B cell (primary cell): ENCODE data around the gene NCK1. TPM values are rescaled to one million over a fixed set of nuclear protein-coding genes. Genes with fewer than 3 reads are reported as not detected.

Experiments used
- ATAC-seq: fragments of 200-7000 bp; cut with Tn5 transposase; one replicate; pipeline ENCODE4 v1.10.0; 2021; ENCODE audit warnings: low read depth, mild to moderate bottlenecking, moderate number of reproducible peaks, moderate library complexity
- CTCF ChIA-PET: fragments of 350-600 bp; sonication (Branson Sonifier 250); formaldehyde crosslinking; loops from one replicate; lab custom pipeline; 2021; ENCODE audit warnings: antibody characterized with exemption, inconsistent platforms; lab: Charles Lee
- POLR2A ChIA-PET: fragments of 350-600 bp; sonication (Branson Sonifier 250); formaldehyde crosslinking; loops from one replicate; lab custom pipeline; 2021; ENCODE audit warnings: antibody characterized with exemption; lab: Charles Lee
- DNase-seq: peaks from one replicate; pipeline ENCODE4 v3.0.0; 2013
- H2AFZ ChIP-seq: 2 replicates; pipeline ENCODE4 v1.6.1; 2012; ENCODE audit warnings: mild to moderate bottlenecking, low read depth, low read length; ENCODE audit not compliant: insufficient read depth, poor library complexity, severe bottlenecking
- H3K27ac ChIP-seq, 2 donors: 1 replicate in 1 of 2; 2 replicates in 1 of 2; pipeline ENCODE4 v1.5.1; 2012 to 2013; ENCODE audit warnings: low read length in 2 of 2, mild to moderate bottlenecking in 2 of 2, moderate library complexity in 1 of 2
- H3K27me3 ChIP-seq, 4 experiments: fragments of 200-600 bp in 1 of 4; sonication (generic) in 1 of 4; replicated peaks in 1 of 4; 1 replicate in 2 of 4; 2 replicates in 2 of 4; pipeline versions ENCODE4 v1.6.1 to v1.7.0; 2013 to 2016; ENCODE audit warnings: low read length in 3 of 4, mild to moderate bottlenecking in 2 of 4, mixed read lengths in 1 of 4, moderate library complexity in 1 of 4; ENCODE audit not compliant: insufficient read depth in 4 of 4, control insufficient read depth in 3 of 4; ENCODE audit errors: control extremely low read depth in 1 of 4
- H3K36me3 ChIP-seq, 2 experiments: replicated peaks in 1 of 2; 1 replicate in 1 of 2; 2 replicates in 1 of 2; pipeline versions ENCODE4 v1.6.1 to v1.7.1; 2013; ENCODE audit warnings: low read length in 1 of 2; ENCODE audit not compliant: insufficient read depth in 2 of 2, control insufficient read depth in 1 of 2; ENCODE audit errors: control extremely low read depth in 1 of 2, extremely low read depth in 1 of 2
- H3K4me1 ChIP-seq, 2 donors: fragments of 200-600 bp in 1 of 2; sonication (generic) in 1 of 2; 1 replicate in 1 of 2; 2 replicates in 1 of 2; pipeline versions ENCODE4 v1.5.1 to v1.6.1; 2013 to 2017; ENCODE audit warnings: low read length in 2 of 2; ENCODE audit not compliant: control insufficient read depth in 2 of 2, insufficient read depth in 2 of 2
- H3K4me2 ChIP-seq: replicated peaks from 2 replicates; pipeline ENCODE3; 2012; ENCODE audit warnings: mild to moderate bottlenecking, low read depth, low read length; ENCODE audit not compliant: poor library complexity, severe bottlenecking
- H3K4me3 ChIP-seq, 5 experiments: fragments of 200-600 bp in 1 of 5; sonication (generic) in 1 of 5; 1 replicate in 3 of 5; 2 replicates in 2 of 5; pipeline versions ENCODE4 v1.5.1 to v1.7.0; 2011 to 2016; ENCODE audit warnings: low read length in 4 of 5, mild to moderate bottlenecking in 4 of 5, low read depth in 2 of 5, control low read depth in 1 of 5, moderate library complexity in 1 of 5; ENCODE audit not compliant: insufficient read depth in 1 of 5; ENCODE audit errors: control extremely low read depth in 1 of 5, extremely low read depth in 1 of 5
- H3K79me2 ChIP-seq: fragments of 200-600 bp; sonication (generic); one replicate; pipeline ENCODE4 v1.6.0; 2016; ENCODE audit warnings: low read length; ENCODE audit not compliant: control insufficient read depth, insufficient read depth
- H3K9ac ChIP-seq: fragments of 200-600 bp; sonication (generic); 2 replicates; pipeline ENCODE4 v1.6.1; 2017; ENCODE audit warnings: mild to moderate bottlenecking, low read length, moderate library complexity
- H3K9me3 ChIP-seq, 3 donors: one replicate each; pipeline versions ENCODE4 v1.6.1 to v1.7.1; 2013; ENCODE audit warnings: low read length in 2 of 3; ENCODE audit not compliant: control insufficient read depth in 2 of 3, insufficient read depth in 1 of 3; ENCODE audit errors: control extremely low read depth in 1 of 3
- H4K20me1 ChIP-seq: 2 replicates; pipeline ENCODE4 v1.6.0; 2012; ENCODE audit warnings: mild to moderate bottlenecking, low read length; ENCODE audit not compliant: insufficient read depth, control insufficient read depth, poor library complexity, severe bottlenecking
- H3K27ac Mint-ChIP-seq: one replicate; pipeline ENCODE4 v1.8.0; 2021; ENCODE audit warnings: mixed read lengths
- H3K27me3 Mint-ChIP-seq: one replicate; pipeline ENCODE4 v1.8.0; 2021; ENCODE audit warnings: mixed read lengths
- H3K4me1 Mint-ChIP-seq: one replicate; pipeline ENCODE4 v1.8.0; 2021; ENCODE audit warnings: mixed read lengths
- H3K4me3 Mint-ChIP-seq: one replicate; pipeline ENCODE4 v1.8.0; 2021; ENCODE audit warnings: mixed read lengths
- H3K9me3 Mint-ChIP-seq: one replicate; pipeline ENCODE4 v1.8.0; 2022; ENCODE audit warnings: mixed read lengths; ENCODE audit not compliant: insufficient read depth
- EZH2 ChIP-seq: IDR thresholded peaks from 2 replicates; pipeline ENCODE4 v1.6.1; 2012; ENCODE audit warnings: borderline replicate concordance, low read depth, mild to moderate bottlenecking, moderate library complexity, low read length; ENCODE audit not compliant: insufficient read depth, poor library complexity, severe bottlenecking
- WGBS: methylation state at CpG from one replicate; pipeline ENCODE4 v1.1.5; 2013; ENCODE audit warnings: missing lambda C conversion rate; ENCODE audit not compliant: insufficient coverage; 5-methylcytosine and 5-hydroxymethylcytosine counted together
- intact Hi-C: fragments of 100-400 bp; cut with micrococcal nuclease; formaldehyde crosslinking; loops from one replicate; pipeline ENCODE4 v1.10.0; 2022
- polyA plus RNA-seq: library from polyadenylated mRNA; depleted of rRNA; stranded (reverse); fragments of >200 nt; gene quantifications from 2 replicates; pipeline ENCODE4 v1.2.3, GENCODE V29; 2012
- total RNA-seq, 2 donors: library from RNA; stranded (reverse); fragments of 120-200 nt in 1 of 2; gene quantifications; 1 replicate in 1 of 2; 2 replicates in 1 of 2; pipeline versions ENCODE4 v1.2.3 to v1.2.4, GENCODE V29; 2013 to 2022
- TF ChIP-seq, protein P1 (sequence below): fragments of 200-600 bp; IDR thresholded peaks from one replicate; pipeline ENCODE4 v1.8.0; 2022; ENCODE audit warnings: antibody characterized with exemption, mild to moderate bottlenecking

The NCK1 gene
- total and polyA plus RNA-seq, 2 donors (not counting 1 experiment from before 2014, with no cell fraction given): 12.6 to 32.4 TPM

GRCh38 chr3:136957751-136958288 is 95.8 kb downstream of the NCK1 start, which contains the start of gene IL20RB:
Gene IL20RB (plus strand): TSS chr3:136957983. CDS start chr3:136958114, 131 bp downstream.
- no peaks in the 10 kb centered on the region for H4K20me1 ChIP-seq
- H3K79me2 ChIP-seq: no peaks in the 10 kb centered on the region
- CTCF ChIA-PET: no interaction called here
- ATAC-seq (no peak), DNase-seq (no peak)
- no peak within 1 kb of the TSS for H2AFZ ChIP-seq
- H3K27ac ChIP-seq: no peak within 1 kb of the TSS
- Mint-ChIP-seq H3K27me3 (no peaks in the 10 kb centered on the region), H3K9me3 (no peaks in the 10 kb centered on the region), H3K4me1 (peaks cover 7% of the 10 kb centered on the region), H3K27ac (no peak within 1 kb of the TSS), H3K4me3 (no peak within 1 kb of the TSS)
- H3K4me1 ChIP-seq: no peaks in the 10 kb centered on the region
- no peak within 1 kb of the TSS for H3K4me2 ChIP-seq
- H3K9me3 ChIP-seq: no peaks in the 10 kb centered on the region
- TF ChIP-seq EZH2: no peak
- TF ChIP-seq, protein P1, sequence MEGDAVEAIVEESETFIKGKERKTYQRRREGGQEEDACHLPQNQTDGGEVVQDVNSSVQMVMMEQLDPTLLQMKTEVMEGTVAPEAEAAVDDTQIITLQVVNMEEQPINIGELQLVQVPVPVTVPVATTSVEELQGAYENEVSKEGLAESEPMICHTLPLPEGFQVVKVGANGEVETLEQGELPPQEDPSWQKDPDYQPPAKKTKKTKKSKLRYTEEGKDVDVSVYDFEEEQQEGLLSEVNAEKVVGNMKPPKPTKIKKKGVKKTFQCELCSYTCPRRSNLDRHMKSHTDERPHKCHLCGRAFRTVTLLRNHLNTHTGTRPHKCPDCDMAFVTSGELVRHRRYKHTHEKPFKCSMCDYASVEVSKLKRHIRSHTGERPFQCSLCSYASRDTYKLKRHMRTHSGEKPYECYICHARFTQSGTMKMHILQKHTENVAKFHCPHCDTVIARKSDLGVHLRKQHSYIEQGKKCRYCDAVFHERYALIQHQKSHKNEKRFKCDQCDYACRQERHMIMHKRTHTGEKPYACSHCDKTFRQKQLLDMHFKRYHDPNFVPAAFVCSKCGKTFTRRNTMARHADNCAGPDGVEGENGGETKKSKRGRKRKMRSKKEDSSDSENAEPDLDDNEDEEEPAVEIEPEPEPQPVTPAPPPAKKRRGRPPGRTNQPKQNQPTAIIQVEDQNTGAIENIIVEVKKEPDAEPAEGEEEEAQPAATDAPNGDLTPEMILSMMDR: no peak
- no peak within 1 kb of the TSS for H3K9ac ChIP-seq
- H3K27me3 ChIP-seq: no peaks in the 10 kb centered on the region
- no peak within 1 kb of the TSS for H3K4me3 ChIP-seq
- POLR2A ChIA-PET: no interaction called here
- peaks cover 0 to 2% of the 10 kb centered on the region in 2 experiments for H3K36me3 ChIP-seq
- intact Hi-C loops: no loop called here
- WGBS: 100% methylated on average over 5 of the region's 7 CpGs

DNA sequence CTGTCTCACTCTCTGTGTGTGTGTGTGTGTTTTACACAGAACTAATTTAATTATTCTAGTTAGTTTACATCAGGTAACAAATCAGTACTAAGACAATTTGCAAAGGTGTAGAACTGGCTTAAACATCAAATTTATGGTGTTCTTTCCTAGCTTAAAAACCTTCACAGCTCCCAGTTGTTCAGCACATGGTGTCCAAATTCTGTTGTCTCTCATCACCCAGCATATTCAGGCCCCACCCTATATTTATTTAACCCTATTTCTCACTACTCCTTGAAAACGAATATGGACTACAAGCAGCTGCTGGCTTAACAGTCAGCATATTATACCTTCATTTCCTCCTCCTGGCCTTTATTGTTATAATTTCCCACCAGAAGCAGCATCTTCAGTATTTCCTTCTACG is 96.9 kb downstream of the NCK1 start:
- ChIA-PET CTCF (interaction anchor here (1.4 kb wide), 2 partner anchors 20 to 55 kb away, joined by 3 read pairs; no protein-coding TSS in a partner anchor), POLR2A (no interaction called here)
- 93% methylated on average over 2 of the region's 2 CpGs for WGBS
- intact Hi-C loops: no loop called here
- H3K9ac ChIP-seq: no peak overlapping the region
- H3K27me3 Mint-ChIP-seq: no peaks in the 10 kb centered on the region
- H3K27ac Mint-ChIP-seq: no peak overlapping the region
- H3K4me2 ChIP-seq: no peak overlapping the region
- H3K9me3 Mint-ChIP-seq: no peaks in the 10 kb centered on the region
- H3K36me3 ChIP-seq: peaks cover 0 to 2% of the 10 kb centered on the region in 2 experiments
- no peak for ATAC-seq
- H3K9me3 ChIP-seq: no peaks in the 10 kb centered on the region
- no peak for DNase-seq
- H2AFZ ChIP-seq: no peak overlapping the region
- H3K4me1 ChIP-seq: no peaks in the 10 kb centered on the region
- no peak overlapping the region for H3K4me3 Mint-ChIP-seq
- no peak overlapping the region for H3K27ac ChIP-seq
- H3K4me3 ChIP-seq: no peak overlapping the region
- no peaks in the 10 kb centered on the region for H4K20me1 ChIP-seq
- TF ChIP-seq, protein P1: no peak
- TF ChIP-seq EZH2: no peak
- H3K4me1 Mint-ChIP-seq: peaks cover 7% of the 10 kb centered on the region
- no peaks in the 10 kb centered on the region for H3K27me3 ChIP-seq
- H3K79me2 ChIP-seq: no peaks in the 10 kb centered on the region
